Lung (tissue), 10 donors: Measurements from ENCODE around the gene PMPCB. TPM values are rescaled to one million over a fixed set of nuclear protein-coding genes. Genes with fewer than 3 reads are reported as not detected.
"Not testable (repeated sequence)": the region's sequence is repeated elsewhere in the genome, so short reads cannot be mapped to it uniquely, and the experiment has no call there.

Experiments used
- ATAC-seq: fragments of 200-7000 bp; cut with Tn5 transposase; one replicate; pipeline ENCODE4 v1.9.1; 2020; ENCODE audit warnings: moderate number of reproducible peaks; ENCODE audit not compliant: insufficient read depth, low FRiP score
- DNase-seq, 3 donors: peaks; one replicate each; pipeline ENCODE4 v3.0.0-alpha.2; 2013 to 2017
- H3K27ac ChIP-seq, 2 donors: one replicate each; pipeline ENCODE4 v1.5.1; 2013; ENCODE audit warnings: mild to moderate bottlenecking in 2 of 2, moderate library complexity in 2 of 2, control low read depth in 1 of 2, inconsistent platforms in 1 of 2, low read depth in 1 of 2, low read length in 1 of 2
- H3K27me3 ChIP-seq, 3 donors: one replicate each; pipeline ENCODE4 v1.5.1; 2013; ENCODE audit warnings: low read length in 2 of 3; ENCODE audit not compliant: control insufficient read depth in 3 of 3, insufficient read depth in 3 of 3
- H3K36me3 ChIP-seq, 4 donors: one replicate each; pipeline ENCODE4 v1.5.1; 2013; ENCODE audit warnings: low read length in 4 of 4, mild to moderate bottlenecking in 1 of 4, moderate library complexity in 1 of 4; ENCODE audit not compliant: control insufficient read depth in 4 of 4, insufficient read depth in 4 of 4
- H3K4me1 ChIP-seq, 5 donors: one replicate each; pipeline ENCODE4 v1.5.1; 2013; ENCODE audit warnings: low read length in 5 of 5, mild to moderate bottlenecking in 2 of 5, moderate library complexity in 1 of 5; ENCODE audit not compliant: control insufficient read depth in 5 of 5, insufficient read depth in 5 of 5
- H3K4me3 ChIP-seq: one replicate; pipeline ENCODE4 v1.5.1; 2013; ENCODE audit warnings: mild to moderate bottlenecking, control low read depth, moderate library complexity
- H3K9ac ChIP-seq, 2 donors: one replicate each; pipeline ENCODE4 v1.5.1; 2013; ENCODE audit warnings: low read length in 2 of 2, control low read depth in 1 of 2; ENCODE audit not compliant: insufficient read depth in 1 of 2
- H3K9me3 ChIP-seq, 4 donors: one replicate each; pipeline ENCODE4 v1.5.1; 2013; ENCODE audit warnings: low read length in 3 of 4, mild to moderate bottlenecking in 1 of 4, moderate library complexity in 1 of 4; ENCODE audit not compliant: control insufficient read depth in 4 of 4, insufficient read depth in 3 of 4
- WGBS, 2 donors: extraction: QIAGEN DNeasy Blood & Tissue Kit; methylation state at CpG; one replicate each; pipeline ENCODE4 v1.1.7; 2013; 5-methylcytosine and 5-hydroxymethylcytosine counted together
- polyA plus RNA-seq, 2 donors: library from polyadenylated mRNA; stranded (reverse); fragments of 200-250 nt; gene quantifications; one replicate each; pipeline ENCODE4 v1.2.1, GENCODE V29; 2013
- total RNA-seq, 2 donors: library from RNA; depleted of rRNA in 1 of 2; stranded (reverse); fragments of >200 nt in 1 of 2; gene quantifications; one replicate each; pipeline ENCODE4 v1.2.1, GENCODE V29; 2014 to 2021
- donor health status: Bipolar disorder and iron deficiency.
- donor health status: healthy.
- donor health status: DM: yes; HTN: yes; CAD: no.

The PMPCB gene
- total and polyA plus RNA-seq, 4 donors = 38.8 to 78.1 (median 48.1) TPM

DNA sequence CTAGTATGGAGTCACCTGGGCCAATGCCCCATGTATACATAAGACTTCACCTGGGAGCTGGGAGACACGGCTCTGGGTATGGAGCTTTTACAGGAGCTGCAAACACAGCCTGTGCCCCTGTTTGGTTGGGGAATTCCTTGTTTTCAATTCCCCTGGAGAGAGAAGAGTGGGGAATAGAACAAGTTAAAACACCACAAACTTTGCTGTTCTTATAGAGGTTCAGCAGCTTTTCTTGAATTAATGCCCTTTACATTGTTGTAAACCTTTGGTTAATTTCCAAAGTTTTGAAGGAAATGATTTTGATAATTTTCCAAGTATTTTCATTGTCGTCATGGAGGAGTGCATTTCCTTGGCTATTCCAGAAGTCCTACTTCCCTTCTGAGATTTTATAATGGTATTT, 19.0 kb upstream of the PMPCB start:
- ATAC-seq, DNase-seq, H3K9ac ChIP-seq, H3K27me3 ChIP-seq, H3K4me1 ChIP-seq, H3K4me3 ChIP-seq, H3K9me3 ChIP-seq, H3K27ac ChIP-seq, H3K36me3 ChIP-seq: not testable (repeated sequence)
- 75 to 76% methylated on average over 2 of the region's 2 CpGs for WGBS, 2 donors

DNA sequence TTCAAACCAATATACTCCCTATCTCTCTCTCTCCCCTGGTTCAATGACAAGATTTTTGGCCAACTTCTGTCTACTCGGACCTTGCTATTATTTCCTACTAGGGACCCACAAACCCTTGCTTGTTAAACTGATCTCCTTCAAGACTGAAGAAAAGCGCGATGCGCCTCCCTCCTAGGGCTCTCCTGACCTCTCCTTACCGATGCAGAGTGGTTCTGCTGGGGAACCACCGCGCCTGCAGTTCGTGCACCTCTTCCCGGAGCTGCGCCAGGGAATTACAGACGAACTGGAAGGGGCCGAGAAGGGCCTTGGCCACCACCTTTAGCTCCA, 17.6 kb upstream of the PMPCB start:
- peak overlapping the region; percentile 41 to 68 for H3K9ac ChIP-seq
- not testable (repeated sequence) for H3K4me3 ChIP-seq, H3K4me1 ChIP-seq, H3K9me3 ChIP-seq, H3K36me3 ChIP-seq, H3K27me3 ChIP-seq, H3K27ac ChIP-seq
- ATAC-seq (peak; percentile 33), DNase-seq (peak in 2 of 3 donors; percentile 22 to 28)
- 1 to 2% methylated on average over 12 of the region's 12 CpGs for WGBS, 2 donors

DNA sequence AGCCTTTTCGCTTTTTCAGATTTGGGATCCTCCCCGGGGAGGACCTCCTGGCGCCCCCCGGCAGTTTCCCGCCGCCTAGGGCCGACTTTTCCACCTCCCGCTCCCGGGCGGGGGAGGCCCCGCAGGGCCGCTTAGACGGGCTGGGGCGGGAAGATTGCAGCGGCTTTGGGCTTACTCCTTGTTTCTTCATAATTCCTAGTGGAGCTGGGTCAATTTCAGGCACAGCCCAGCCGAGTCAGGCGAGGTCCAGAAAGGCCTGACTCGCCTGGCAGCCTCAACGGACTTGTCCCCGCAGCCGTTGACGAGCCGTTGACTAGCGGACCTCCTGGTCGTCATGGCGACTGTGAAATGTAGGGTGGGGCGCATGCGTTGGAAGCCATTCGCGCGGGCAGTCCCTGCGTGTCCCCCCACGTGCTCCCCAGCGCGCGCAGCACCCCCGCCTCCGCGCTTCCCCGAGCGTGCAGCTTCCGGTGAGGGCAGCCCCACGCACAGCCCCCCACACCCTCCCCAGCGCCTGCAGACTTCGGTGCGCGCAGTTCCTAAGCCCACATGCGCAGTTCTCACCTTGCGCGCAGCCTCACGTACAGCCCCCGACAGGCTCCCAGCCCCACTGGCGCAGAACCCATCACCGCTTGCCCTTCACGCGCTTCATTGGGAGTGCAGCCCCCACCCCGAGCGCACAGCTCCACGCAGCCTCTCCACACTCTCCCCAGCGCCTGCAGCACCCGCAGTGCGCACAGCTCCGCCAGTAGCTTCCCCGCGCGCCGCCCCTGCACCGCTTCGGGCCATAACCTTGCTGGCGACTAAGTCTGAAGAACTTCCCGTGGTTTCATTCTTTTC, 17.1 kb upstream of the PMPCB start:
- H3K27ac ChIP-seq = peak overlapping the region in 1 of 2 donors; percentile 28
- DNase-seq (peak; percentile 73 to 82 (median 75)), ATAC-seq (peak; percentile 71)
- not testable (repeated sequence) for H3K9me3 ChIP-seq, H3K27me3 ChIP-seq, H3K4me1 ChIP-seq, H3K36me3 ChIP-seq
- H3K9ac ChIP-seq = peak overlapping the region; percentile 41 to 68
- peak overlapping the region; percentile 53 for H3K4me3 ChIP-seq
- 0 to 1% methylated on average over 71 of the region's 71 CpGs for WGBS, 2 donors

DNA sequence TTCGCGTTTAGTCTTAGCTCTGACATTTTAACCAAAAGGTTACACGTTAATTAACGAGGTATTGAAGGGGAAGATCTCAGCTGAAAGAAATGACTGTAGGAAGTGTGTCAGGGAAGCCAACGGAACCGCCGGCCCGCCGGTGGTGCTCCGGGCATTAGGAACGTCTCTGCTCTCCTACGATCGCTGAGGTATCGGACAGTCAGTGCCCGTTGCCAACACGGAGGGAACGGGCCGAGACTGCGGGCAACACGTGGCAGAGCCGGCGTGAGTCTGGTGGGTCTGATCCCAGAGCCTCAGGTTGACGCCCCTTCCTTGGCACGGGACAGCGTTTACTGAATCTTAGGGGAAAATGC, 16.5 kb upstream of the PMPCB start:
- not testable (repeated sequence) for H3K9me3 ChIP-seq, H3K27ac ChIP-seq
- DNase-seq = peak in 2 of 3 donors; percentile 22 to 27

DNA sequence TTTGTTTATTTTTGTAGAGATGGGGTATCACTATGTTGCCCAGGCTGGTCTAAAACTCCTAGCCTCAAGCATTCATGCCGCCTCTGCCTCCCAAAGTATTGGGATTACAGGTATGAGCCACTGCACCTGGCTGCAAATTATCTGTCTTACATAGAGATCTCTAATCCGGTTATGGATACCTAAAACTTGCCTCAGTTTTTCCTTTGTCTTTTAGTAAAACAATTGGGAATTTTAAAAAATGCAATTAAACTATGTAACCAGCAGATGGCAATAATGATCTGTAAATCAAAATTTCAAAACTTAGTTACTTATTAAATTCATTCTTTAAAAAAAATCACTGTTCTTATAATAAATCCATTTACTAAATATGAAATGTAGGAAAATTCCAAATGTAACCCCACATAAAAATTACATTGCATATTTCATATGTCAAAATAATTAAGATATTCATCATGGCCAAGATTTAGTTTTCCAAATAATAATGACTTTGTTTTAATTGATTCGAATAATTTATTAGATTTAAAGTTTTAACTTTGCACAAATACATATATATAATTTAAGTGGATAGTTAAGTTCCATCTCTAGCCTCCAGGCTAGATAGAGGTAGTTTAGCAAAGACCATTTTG, 14.3 kb upstream of the PMPCB start:
- H3K9me3 ChIP-seq, H3K4me3 ChIP-seq, H3K9ac ChIP-seq, H3K27me3 ChIP-seq, DNase-seq, H3K4me1 ChIP-seq, ATAC-seq, H3K27ac ChIP-seq, H3K36me3 ChIP-seq: not testable (repeated sequence)
- 46 to 53% methylated on average over 3 of the region's 3 CpGs for WGBS, 2 donors

More for the DNA sequence above, 16.5 kb upstream of the PMPCB start:
- peak overlapping the region; percentile 53 for H3K4me3 ChIP-seq
- not testable (repeated sequence) for ATAC-seq, H3K9ac ChIP-seq, H3K4me1 ChIP-seq, H3K36me3 ChIP-seq, H3K27me3 ChIP-seq
- 0 to 1% methylated on average over 25 of the region's 25 CpGs for WGBS, 2 donors
